HepG2 (cell line): ENCODE measurements around the gene ZMYND10. TPM values are rescaled to one million over a fixed set of nuclear protein-coding genes. Genes with fewer than 3 reads are reported as not detected.

Source experiments
- ATF1 ChIP-seq: IDR thresholded peaks from 2 replicates; pipeline ENCODE4 v1.6.1; 2016; ENCODE audit warnings: mild to moderate bottlenecking, control low read depth
- GATA4 ChIP-seq: sonication (generic); IDR thresholded peaks from 2 replicates; pipeline ENCODE4 v1.6.1; 2016; ENCODE audit warnings: antibody characterized with exemption, low read depth, borderline replicate concordance
- HOXA5 ChIP-seq: sonication (generic); formaldehyde crosslinking; IDR thresholded peaks from 2 replicates; pipeline ENCODE4 v1.4.0; 2020; ENCODE audit warnings: missing genetic modification reagents
- JUN ChIP-seq: sonication (generic); formaldehyde crosslinking; IDR thresholded peaks from 2 replicates; pipeline ENCODE4 v1.4.0; 2020; ENCODE audit warnings: mild to moderate bottlenecking, missing genetic modification reagents
- KLF9 ChIP-seq: IDR thresholded peaks from 2 replicates; pipeline ENCODE4 v1.6.1; 2016; ENCODE audit warnings: low read depth
- PRPF4 ChIP-seq: fragments of 200-400 bp; formaldehyde crosslinking; IDR thresholded peaks from 2 replicates; pipeline ENCODE4 v1.6.1; 2016; ENCODE audit warnings: low read length, low read depth; ENCODE audit not compliant: poor library complexity, severe bottlenecking
- REL ChIP-seq: sonication (generic); formaldehyde crosslinking; conservative IDR thresholded peaks from 2 replicates; pipeline ENCODE4 v1.8.0; 2022; ENCODE audit warnings: mild to moderate bottlenecking, missing genetic modification reagents, moderate library complexity
- SP1 ChIP-seq, 2 experiments: fragments of 450-650 bp in 1 of 2; sonication (generic) in 1 of 2; formaldehyde crosslinking in 1 of 2; IDR thresholded peaks; 2 replicates each; pipeline versions ENCODE4 v1.4.0 to v1.6.1; 2016 to 2020; ENCODE audit warnings: missing genetic modification reagents in 1 of 2
- ZBTB25 ChIP-seq: IDR thresholded peaks from 2 replicates; pipeline ENCODE4 v1.6.1; 2018; ENCODE audit warnings: missing genetic modification reagents
- ZNF275 ChIP-seq: sonication (generic); formaldehyde crosslinking; IDR thresholded peaks from 2 replicates; pipeline ENCODE4 v1.8.0; 2022; ENCODE audit warnings: missing genetic modification reagents, mild to moderate bottlenecking, inconsistent platforms, borderline replicate concordance
- polyA plus RNA-seq, 8 experiments: library from polyadenylated mRNA; depleted of rRNA in 3 of 8; stranded (reverse) in 7 of 8; unstranded in 1 of 8; fragments of >200 nt; fragmentation: Illumina TruSeq in 4 of 8; extraction: Trizol in 4 of 8; gene quantifications; 2 replicates each; pipeline versions ENCODE4 v1.2.1 to v1.2.3, GENCODE V29; 2011 to 2016; ENCODE audit warnings: low read depth in 4 of 8, missing spikeins in 1 of 8, mixed read lengths in 1 of 8; ENCODE audit not compliant: insufficient read depth in 1 of 8
- total RNA-seq, 5 experiments: library from RNA; depleted of rRNA; stranded (reverse); fragments of >200 nt; fragmentation: Illumina TruSeq; extraction: Trizol; gene quantifications; 2 replicates each; pipeline ENCODE4 v1.2.3, GENCODE V29; 2016; ENCODE audit warnings: low read depth in 1 of 5
- TF ChIP-seq, protein P1 (sequence below): sonication (generic); formaldehyde crosslinking; IDR thresholded peaks from 2 replicates; pipeline ENCODE4 v1.5.1; 2020; ENCODE audit warnings: mild to moderate bottlenecking, missing genetic modification reagents, borderline replicate concordance

ZMYND10 gene
- total and polyA plus RNA-seq, 2 of the 13 experiments (the other 11 are each of a cell fraction or from before 2014, with no cell fraction given): 0.60 to 0.74 TPM

- no peak; the same call in 1 of the 2 replicates for TF ChIP-seq ATF1 (CRISPR knock-in tag)
- 0 out of 2 replicates have a peak, but pooled peaks have one; percentile 80 for TF ChIP-seq REL (CRISPR knock-in tag)
- TF ChIP-seq JUN (CRISPR knock-in tag): no peak
- TF ChIP-seq HOXA5 (CRISPR knock-in tag): peak; percentile 24; the same call in 1 of the 2 replicates
- TF ChIP-seq ZNF275: peak; percentile 65; the same call in 1 of the 2 replicates
- TF ChIP-seq ZBTB25 (CRISPR knock-in tag): no peak; the same call in 1 of the 2 replicates
- TF ChIP-seq SP1 (IDR thresholded peaks at IDR 0.05): no peak
- TF ChIP-seq SP1 (CRISPR knock-in tag; IDR thresholded peaks at IDR 0.05): peak; percentile 82
- TF ChIP-seq PRPF4: no peak
- peak; percentile 51; the same call in 1 of the 2 replicates for TF ChIP-seq GATA4
- TF ChIP-seq, protein P1, sequence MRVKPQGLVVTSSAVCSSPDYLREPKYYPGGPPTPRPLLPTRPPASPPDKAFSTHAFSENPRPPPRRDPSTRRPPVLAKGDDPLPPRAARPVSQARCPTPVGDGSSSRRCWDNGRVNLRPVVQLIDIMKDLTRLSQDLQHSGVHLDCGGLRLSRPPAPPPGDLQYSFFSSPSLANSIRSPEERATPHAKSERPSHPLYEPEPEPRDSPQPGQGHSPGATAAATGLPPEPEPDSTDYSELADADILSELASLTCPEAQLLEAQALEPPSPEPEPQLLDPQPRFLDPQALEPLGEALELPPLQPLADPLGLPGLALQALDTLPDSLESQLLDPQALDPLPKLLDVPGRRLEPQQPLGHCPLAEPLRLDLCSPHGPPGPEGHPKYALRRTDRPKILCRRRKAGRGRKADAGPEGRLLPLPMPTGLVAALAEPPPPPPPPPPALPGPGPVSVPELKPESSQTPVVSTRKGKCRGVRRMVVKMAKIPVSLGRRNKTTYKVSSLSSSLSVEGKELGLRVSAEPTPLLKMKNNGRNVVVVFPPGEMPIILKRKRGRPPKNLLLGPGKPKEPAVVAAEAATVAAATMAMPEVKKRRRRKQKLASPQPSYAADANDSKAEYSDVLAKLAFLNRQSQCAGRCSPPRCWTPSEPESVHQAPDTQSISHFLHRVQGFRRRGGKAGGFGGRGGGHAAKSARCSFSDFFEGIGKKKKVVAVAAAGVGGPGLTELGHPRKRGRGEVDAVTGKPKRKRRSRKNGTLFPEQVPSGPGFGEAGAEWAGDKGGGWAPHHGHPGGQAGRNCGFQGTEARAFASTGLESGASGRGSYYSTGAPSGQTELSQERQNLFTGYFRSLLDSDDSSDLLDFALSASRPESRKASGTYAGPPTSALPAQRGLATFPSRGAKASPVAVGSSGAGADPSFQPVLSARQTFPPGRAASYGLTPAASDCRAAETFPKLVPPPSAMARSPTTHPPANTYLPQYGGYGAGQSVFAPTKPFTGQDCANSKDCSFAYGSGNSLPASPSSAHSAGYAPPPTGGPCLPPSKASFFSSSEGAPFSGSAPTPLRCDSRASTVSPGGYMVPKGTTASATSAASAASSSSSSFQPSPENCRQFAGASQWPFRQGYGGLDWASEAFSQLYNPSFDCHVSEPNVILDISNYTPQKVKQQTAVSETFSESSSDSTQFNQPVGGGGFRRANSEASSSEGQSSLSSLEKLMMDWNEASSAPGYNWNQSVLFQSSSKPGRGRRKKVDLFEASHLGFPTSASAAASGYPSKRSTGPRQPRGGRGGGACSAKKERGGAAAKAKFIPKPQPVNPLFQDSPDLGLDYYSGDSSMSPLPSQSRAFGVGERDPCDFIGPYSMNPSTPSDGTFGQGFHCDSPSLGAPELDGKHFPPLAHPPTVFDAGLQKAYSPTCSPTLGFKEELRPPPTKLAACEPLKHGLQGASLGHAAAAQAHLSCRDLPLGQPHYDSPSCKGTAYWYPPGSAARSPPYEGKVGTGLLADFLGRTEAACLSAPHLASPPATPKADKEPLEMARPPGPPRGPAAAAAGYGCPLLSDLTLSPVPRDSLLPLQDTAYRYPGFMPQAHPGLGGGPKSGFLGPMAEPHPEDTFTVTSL (CRISPR knock-in tag): no peak
- TF ChIP-seq KLF9 (CRISPR knock-in tag): no peak
Observed at GRCh38 chr3:50298836-50299637, 46.5 kb downstream of the ZMYND10 start, which contains the start of the genes HYAL3 and NAA80 (continued).
